Stimulated activated CD8-positive, alpha-beta memory T cell treated with anti-CD3 and anti-CD28 coated beads, Interleukin-12 subunit alpha, Interleukin-12 subunit beta, amount 100 ng/mL, for 1 hour (primary cell): Measurements from ENCODE around the gene FXR1.

ENCODE experiments used
- DNase-seq: peaks from one replicate; pipeline ENCODE4 v3.0.0-alpha.2; 2020; ENCODE audit warnings: low read depth

Gene FXR1

GRCh38 chr3:181007262-181007661, 94.8 kb downstream of the FXR1 start:
- no peak for DNase-seq

DNA sequence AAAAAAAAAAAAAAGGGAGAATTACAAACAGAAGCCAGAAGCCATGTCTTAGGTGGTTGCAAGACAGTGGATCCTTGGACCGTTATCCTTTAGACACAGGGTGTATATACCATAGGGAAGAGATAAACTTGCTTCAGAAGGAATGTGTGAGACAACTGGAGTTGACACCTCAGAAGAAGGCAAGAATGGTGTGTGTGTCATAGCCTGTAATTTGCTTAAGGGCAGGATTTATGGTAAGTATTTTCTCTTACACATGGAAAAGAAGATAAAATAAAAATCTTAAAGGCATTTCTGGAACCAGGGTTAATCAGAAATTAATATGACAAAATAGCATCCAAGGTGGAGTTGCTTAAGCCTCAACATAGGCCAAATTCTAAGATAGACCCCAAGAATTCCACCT, 96.3 kb downstream of the FXR1 start:
- DNase-seq = no peak

DNA sequence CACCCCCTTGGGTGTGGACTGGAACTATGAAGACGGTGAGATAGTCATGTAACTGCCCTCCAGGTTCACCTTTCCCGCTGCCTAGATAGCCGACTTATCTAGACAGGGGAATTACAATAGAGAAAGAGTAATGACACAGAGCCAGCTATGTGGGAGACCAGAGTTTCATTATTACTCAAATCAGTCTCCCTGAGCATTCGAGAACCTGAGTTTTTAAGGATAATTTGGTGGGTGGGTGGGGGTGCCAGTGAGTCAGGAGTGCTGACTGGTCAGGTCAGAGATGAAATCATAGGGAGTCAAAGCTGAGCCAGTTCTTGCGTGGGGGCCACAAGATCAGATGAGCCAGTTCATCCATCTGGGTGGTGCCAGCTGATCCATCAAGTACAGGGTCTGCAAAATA, 96.8 kb downstream of the FXR1 start:
- no peak for DNase-seq

DNA sequence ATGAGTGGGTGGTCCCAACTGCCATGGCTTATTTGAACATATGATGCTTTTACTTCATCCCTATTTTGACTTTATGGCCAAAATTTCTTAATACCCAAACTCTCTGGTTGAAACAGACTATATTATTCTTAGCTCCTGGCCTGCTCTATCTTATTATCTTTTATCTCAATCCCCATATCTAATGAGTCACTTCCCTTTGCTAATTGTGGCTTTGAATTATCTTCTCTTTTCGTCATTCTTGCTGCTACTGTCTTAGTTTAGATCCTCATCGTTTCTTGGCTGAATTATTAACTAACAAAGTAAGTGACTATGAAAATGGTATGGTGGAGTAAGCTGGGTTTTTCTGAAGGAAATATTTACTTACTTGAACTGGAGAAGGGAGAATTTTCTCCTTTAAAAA, 105.2 kb downstream of the FXR1 start:
- no peak for DNase-seq

DNA sequence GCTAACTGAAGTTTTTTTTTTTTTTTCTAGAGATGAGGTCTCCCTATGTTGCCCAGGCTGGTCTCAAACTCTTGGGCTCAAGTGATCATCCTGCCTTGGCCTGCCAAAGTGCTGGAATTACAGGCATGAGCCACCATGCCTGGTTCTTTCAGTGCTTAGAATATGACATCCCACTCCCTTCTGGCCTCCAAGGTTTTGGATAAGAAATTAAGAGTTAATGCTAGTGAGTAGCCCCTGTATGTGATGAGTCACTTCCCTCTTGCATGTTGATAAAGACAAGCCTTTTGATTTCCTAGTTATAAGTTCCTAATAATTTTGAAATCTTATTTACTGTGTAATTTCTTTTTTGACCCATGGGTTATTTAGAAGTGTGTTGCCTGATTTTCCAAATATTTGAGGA, 112.7 kb downstream of the FXR1 start:
- DNase-seq = no peak

GRCh38 chr3:181030948-181031347, 118.5 kb downstream of the FXR1 start:
- no peak for DNase-seq
